ENCODE results near the gene CTNND1. TPM values are rescaled to one million over a fixed set of nuclear protein-coding genes. Genes with fewer than 3 reads are reported as not detected.

The CTNND1 gene
- total RNA-seq, 1 experiment from 2014 or later: 225 TPM

GRCh38 chr11:57745206-57745605, 16.4 kb upstream of the CTNND1 start:
- H3K27me3 ChIP-seq (replicated peaks; ENCODE audit: control insufficient read depth, insufficient read depth, low read length): no peaks in the 10 kb centered on the region
- CTCF ChIA-PET: interaction anchor here (0.6 kb wide), 1 partner anchor 12 kb away, joined by 5 read pairs; no protein-coding TSS in a partner anchor
- BruUV-seq (replicated peaks): no TSS peak
- no peak for DNase-seq
- no peak overlapping the region for H3K4me3 ChIP-seq (ENCODE audit: low read depth, low read length)
- H3K36me3 ChIP-seq (ENCODE audit: control insufficient read depth, insufficient read depth, low read length): peaks cover 4% of the 10 kb centered on the region; the same call in 1 of the 2 replicates
- H3K4me1 ChIP-seq: peaks cover 5% of the 10 kb centered on the region
- no peaks in the 10 kb centered on the region for H3K27me3 Mint-ChIP-seq (ENCODE audit: insufficient read depth, unreplicated experiment)
- peaks cover 65% of the 10 kb centered on the region for H3K36me3 Mint-ChIP-seq (ENCODE audit: insufficient read depth, unreplicated experiment)
- H3K27ac Mint-ChIP-seq (ENCODE audit: unreplicated experiment): no peak overlapping the region
- H3K9me3 ChIP-seq: no peaks in the 10 kb centered on the region
- no peaks in the 10 kb centered on the region for H3K9me3 Mint-ChIP-seq (ENCODE audit: unreplicated experiment)
- POLR2A ChIA-PET: no interaction called here
- H3K4me1 Mint-ChIP-seq (ENCODE audit: low read depth, unreplicated experiment): no peaks in the 10 kb centered on the region
- TF ChIP-seq CTCF (IDR thresholded peaks at IDR 0.05; ENCODE audit: insufficient read depth in 1 of 2, low read depth in 1 of 2, low read length in 1 of 2, severe bottlenecking in 1 of 2, unreplicated experiment in 1 of 2): no peak
- H3K4me3 Mint-ChIP-seq (ENCODE audit: unreplicated experiment): no peak overlapping the region
- intact Hi-C loops (cut with micrococcal nuclease; ENCODE audit: unreplicated experiment): no loop called here

GRCh38 chr11:57746920-57747319, 14.7 kb upstream of the CTNND1 start:
- H3K4me1 Mint-ChIP-seq (ENCODE audit: low read depth, unreplicated experiment): peaks cover 7% of the 10 kb centered on the region
- Histone ChIP-seq H3K27me3 (replicated peaks; ENCODE audit: control insufficient read depth, insufficient read depth, low read length) (no peaks in the 10 kb centered on the region), H3K9me3 (no peaks in the 10 kb centered on the region), H3K4me3 (ENCODE audit: low read depth, low read length) (no peak overlapping the region), H3K4me1 (peaks cover 10% of the 10 kb centered on the region), H3K36me3 (ENCODE audit: control insufficient read depth, insufficient read depth, low read length) (peaks cover 4% of the 10 kb centered on the region; the same call in 1 of the 2 replicates)
- ChIA-PET POLR2A (interaction anchor here (0.6 kb wide), 1 partner anchor 105 kb away, joined by 3 read pairs; no protein-coding TSS in a partner anchor), CTCF (no interaction called here)
- no peak for TF ChIP-seq CTCF (IDR thresholded peaks at IDR 0.05; ENCODE audit: insufficient read depth in 1 of 2, low read depth in 1 of 2, low read length in 1 of 2, severe bottlenecking in 1 of 2, unreplicated experiment in 1 of 2)
- DNase-seq: no peak
- H3K4me3 Mint-ChIP-seq (ENCODE audit: unreplicated experiment): no peak overlapping the region
- no peaks in the 10 kb centered on the region for H3K9me3 Mint-ChIP-seq (ENCODE audit: unreplicated experiment)
- BruUV-seq (replicated peaks): no TSS peak
- intact Hi-C loops (cut with micrococcal nuclease; ENCODE audit: unreplicated experiment): no loop called here
- H3K27ac Mint-ChIP-seq (ENCODE audit: unreplicated experiment): no peak overlapping the region
- no peaks in the 10 kb centered on the region for H3K27me3 Mint-ChIP-seq (ENCODE audit: insufficient read depth, unreplicated experiment)
- peaks cover 50% of the 10 kb centered on the region for H3K36me3 Mint-ChIP-seq (ENCODE audit: insufficient read depth, unreplicated experiment)

GRCh38 chr11:57751176-57751575, 10.4 kb upstream of the CTNND1 start:
- Mint-ChIP-seq H3K9me3 (ENCODE audit: unreplicated experiment) (no peaks in the 10 kb centered on the region), H3K4me3 (ENCODE audit: unreplicated experiment) (no peak overlapping the region), H3K27ac (ENCODE audit: unreplicated experiment) (no peak overlapping the region), H3K4me1 (ENCODE audit: low read depth, unreplicated experiment) (peaks cover 17% of the 10 kb centered on the region), H3K36me3 (ENCODE audit: insufficient read depth, unreplicated experiment) (peaks cover 14% of the 10 kb centered on the region), H3K27me3 (ENCODE audit: insufficient read depth, unreplicated experiment) (no peaks in the 10 kb centered on the region)
- Histone ChIP-seq H3K9me3 (no peaks in the 10 kb centered on the region), H3K27me3 (replicated peaks; ENCODE audit: control insufficient read depth, insufficient read depth, low read length) (no peaks in the 10 kb centered on the region), H3K4me3 (ENCODE audit: low read depth, low read length) (no peak overlapping the region), H3K36me3 (ENCODE audit: control insufficient read depth, insufficient read depth, low read length) (no peaks in the 10 kb centered on the region; the same call in 1 of the 2 replicates), H3K4me1 (peaks cover 7% of the 10 kb centered on the region; the same call in 1 of the 2 replicates)
- ChIA-PET CTCF (interaction anchor here (0.6 to 2.0 kb wide), 15 partner anchors 9 to 773 kb away, joined by 3 to 101 read pairs (median 4); partner anchors contain the start of genes CTNND1, MED19 and SELENOH), POLR2A (interaction anchor here (1.0 to 1.8 kb wide), 4 partner anchors 9 to 49 kb away, joined by 3 to 9 read pairs (median 5); partner anchors contain the start of genes CTNND1 and SELENOH)
- no TSS peak for BruUV-seq (replicated peaks)
- no peak for TF ChIP-seq CTCF (IDR thresholded peaks at IDR 0.05; ENCODE audit: insufficient read depth in 1 of 2, low read depth in 1 of 2, low read length in 1 of 2, severe bottlenecking in 1 of 2, unreplicated experiment in 1 of 2)
- intact Hi-C loops (cut with micrococcal nuclease; ENCODE audit: unreplicated experiment): loop anchor here (1.0 to 5.0 kb wide), 2 partner anchors 49 to 761 kb away; no protein-coding TSS in a partner anchor
- no peak for DNase-seq
